Suprapubic skin (tissue), 4 donors: ENCODE results near the gene SLC25A43.
"Not testable (repeated sequence)": the region's sequence is repeated elsewhere in the genome, so short reads cannot be mapped to it uniquely, and the experiment has no call there.

Source experiments
- EP300 ChIP-seq: sonication (generic); formaldehyde crosslinking; IDR thresholded peaks from one replicate; pipeline ENCODE4 v1.6.1; 2017; ENCODE audit warnings: antibody characterized with exemption
- POLR2A ChIP-seq, 2 donors: fragments of 450-650 bp; IDR thresholded peaks; one replicate each; pipeline ENCODE4 v1.6.1; 2017; ENCODE audit warnings: antibody characterized with exemption in 2 of 2, mild to moderate bottlenecking in 2 of 2, moderate library complexity in 2 of 2
- POLR2AphosphoS5 ChIP-seq, 3 donors: sonication (generic); formaldehyde crosslinking; IDR thresholded peaks; one replicate each; pipeline ENCODE4 v1.6.1; 2017; ENCODE audit warnings: antibody characterized with exemption in 3 of 3
- TF ChIP-seq, protein P1 (sequence below), 2 donors: fragments of 200-600 bp in 1 of 2; fragments of 450-650 bp in 1 of 2; sonication (generic) in 1 of 2; IDR thresholded peaks; one replicate each; pipeline ENCODE4 v1.5.1; 2016 to 2019; ENCODE audit warnings: antibody characterized with exemption in 2 of 2, mild to moderate bottlenecking in 1 of 2, moderate library complexity in 1 of 2

DNA sequence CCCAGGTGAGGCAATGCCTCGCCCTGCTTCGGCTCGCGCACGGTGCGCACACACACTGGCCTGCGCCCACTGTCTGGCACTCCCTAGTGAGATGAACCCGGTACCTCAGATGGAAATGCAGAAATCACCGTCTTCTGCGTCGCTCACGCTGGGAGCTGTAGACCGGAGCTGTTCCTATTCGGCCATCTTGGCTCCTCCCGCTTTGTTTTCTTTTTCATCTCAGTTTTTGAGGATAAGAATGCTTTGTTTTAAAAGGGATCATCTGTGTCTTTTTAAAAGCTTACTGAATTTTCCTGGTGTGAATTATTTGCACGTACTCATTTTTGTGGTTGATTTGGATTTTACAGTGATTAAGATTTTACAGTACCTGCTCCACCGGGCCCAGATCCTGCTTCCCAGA lies 42.2 kb downstream of the SLC25A43 start:
- TF ChIP-seq, protein P1, sequence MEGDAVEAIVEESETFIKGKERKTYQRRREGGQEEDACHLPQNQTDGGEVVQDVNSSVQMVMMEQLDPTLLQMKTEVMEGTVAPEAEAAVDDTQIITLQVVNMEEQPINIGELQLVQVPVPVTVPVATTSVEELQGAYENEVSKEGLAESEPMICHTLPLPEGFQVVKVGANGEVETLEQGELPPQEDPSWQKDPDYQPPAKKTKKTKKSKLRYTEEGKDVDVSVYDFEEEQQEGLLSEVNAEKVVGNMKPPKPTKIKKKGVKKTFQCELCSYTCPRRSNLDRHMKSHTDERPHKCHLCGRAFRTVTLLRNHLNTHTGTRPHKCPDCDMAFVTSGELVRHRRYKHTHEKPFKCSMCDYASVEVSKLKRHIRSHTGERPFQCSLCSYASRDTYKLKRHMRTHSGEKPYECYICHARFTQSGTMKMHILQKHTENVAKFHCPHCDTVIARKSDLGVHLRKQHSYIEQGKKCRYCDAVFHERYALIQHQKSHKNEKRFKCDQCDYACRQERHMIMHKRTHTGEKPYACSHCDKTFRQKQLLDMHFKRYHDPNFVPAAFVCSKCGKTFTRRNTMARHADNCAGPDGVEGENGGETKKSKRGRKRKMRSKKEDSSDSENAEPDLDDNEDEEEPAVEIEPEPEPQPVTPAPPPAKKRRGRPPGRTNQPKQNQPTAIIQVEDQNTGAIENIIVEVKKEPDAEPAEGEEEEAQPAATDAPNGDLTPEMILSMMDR (IDR thresholded peaks at IDR 0.05) = not testable (repeated sequence)
- not testable (repeated sequence) for TF ChIP-seq POLR2A (IDR thresholded peaks at IDR 0.05); POLR2AphosphoS5 (IDR thresholded peaks at IDR 0.05); EP300
